ENCODE data around the gene PRSS57. TPM values are rescaled to one million over a fixed set of nuclear protein-coding genes. Genes with fewer than 3 reads are reported as not detected.

The PRSS57 gene
- total and polyA plus RNA-seq, 12 donors, result 0.13 to 0.51 (median 0.22) TPM; not detected in 9

DNA sequence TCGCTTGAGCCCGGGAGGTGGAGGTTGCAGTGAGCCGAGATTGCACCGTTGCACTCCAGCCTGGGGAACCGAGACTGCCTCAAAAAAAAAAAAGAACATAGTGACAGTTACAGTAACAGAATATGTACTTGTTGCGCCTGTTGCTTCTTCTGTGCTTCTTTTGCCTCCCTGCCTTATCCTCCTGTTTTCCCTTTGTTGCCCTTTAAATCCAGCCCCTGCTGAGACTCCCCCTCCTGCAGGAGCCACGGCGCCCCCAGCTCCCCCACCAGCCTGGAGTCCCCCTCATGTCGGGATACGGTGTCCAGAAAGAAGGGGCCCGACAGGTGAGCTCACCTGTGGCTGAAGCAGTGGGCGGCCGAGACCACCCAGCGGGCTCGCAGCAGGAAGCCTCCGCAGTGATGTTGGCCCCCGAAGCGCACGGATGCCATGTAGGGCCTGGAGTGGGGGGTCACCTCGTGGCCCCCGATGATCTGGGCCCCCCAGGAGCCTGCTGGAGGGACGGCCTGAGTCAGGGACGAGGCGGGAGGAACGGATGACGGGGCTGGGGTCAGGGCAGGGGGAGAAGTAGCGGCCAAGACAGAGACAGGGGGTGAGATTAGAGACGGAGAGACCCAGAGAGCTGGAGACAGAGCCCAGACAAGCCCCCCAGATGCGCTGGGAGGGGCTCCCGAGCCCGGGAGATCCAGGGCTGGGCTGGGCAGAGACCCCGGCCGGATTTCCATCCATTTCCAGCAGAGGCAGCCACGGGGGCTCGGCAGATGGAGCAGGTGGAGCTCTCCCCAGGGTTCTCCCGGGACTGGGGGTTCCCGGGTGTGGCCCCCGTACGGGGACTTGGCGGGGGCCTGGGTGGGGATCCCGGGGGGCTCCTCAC is 536 bp downstream of the PRSS57 start:
- intact Hi-C loops (cut with DNase I), result no loop called here
- H3K4me3 ChIP-seq, result no peak overlapping the region
- TF ChIP-seq, protein P1, sequence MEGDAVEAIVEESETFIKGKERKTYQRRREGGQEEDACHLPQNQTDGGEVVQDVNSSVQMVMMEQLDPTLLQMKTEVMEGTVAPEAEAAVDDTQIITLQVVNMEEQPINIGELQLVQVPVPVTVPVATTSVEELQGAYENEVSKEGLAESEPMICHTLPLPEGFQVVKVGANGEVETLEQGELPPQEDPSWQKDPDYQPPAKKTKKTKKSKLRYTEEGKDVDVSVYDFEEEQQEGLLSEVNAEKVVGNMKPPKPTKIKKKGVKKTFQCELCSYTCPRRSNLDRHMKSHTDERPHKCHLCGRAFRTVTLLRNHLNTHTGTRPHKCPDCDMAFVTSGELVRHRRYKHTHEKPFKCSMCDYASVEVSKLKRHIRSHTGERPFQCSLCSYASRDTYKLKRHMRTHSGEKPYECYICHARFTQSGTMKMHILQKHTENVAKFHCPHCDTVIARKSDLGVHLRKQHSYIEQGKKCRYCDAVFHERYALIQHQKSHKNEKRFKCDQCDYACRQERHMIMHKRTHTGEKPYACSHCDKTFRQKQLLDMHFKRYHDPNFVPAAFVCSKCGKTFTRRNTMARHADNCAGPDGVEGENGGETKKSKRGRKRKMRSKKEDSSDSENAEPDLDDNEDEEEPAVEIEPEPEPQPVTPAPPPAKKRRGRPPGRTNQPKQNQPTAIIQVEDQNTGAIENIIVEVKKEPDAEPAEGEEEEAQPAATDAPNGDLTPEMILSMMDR (IDR thresholded peaks at IDR 0.05), result no peak
- TF ChIP-seq POLR2A (IDR thresholded peaks at IDR 0.05), result no peak
- H3K27ac ChIP-seq, result no peak overlapping the region
- peaks cover 15% of the 10 kb centered on the region for H3K27me3 ChIP-seq
- no peaks in the 10 kb centered on the region for H3K4me1 ChIP-seq (replicated peaks in 1 of 2)
- no peak for DNase-seq
- no peaks in the 10 kb centered on the region for H3K9me3 ChIP-seq (replicated peaks in 1 of 3)
- no peaks in the 10 kb centered on the region for H3K36me3 ChIP-seq (replicated peaks in 1 of 2)
- 35 to 69% (median 44%) methylated on average over 14 to 41 of the region's 41 CpGs for WGBS, 4 donors

DNA sequence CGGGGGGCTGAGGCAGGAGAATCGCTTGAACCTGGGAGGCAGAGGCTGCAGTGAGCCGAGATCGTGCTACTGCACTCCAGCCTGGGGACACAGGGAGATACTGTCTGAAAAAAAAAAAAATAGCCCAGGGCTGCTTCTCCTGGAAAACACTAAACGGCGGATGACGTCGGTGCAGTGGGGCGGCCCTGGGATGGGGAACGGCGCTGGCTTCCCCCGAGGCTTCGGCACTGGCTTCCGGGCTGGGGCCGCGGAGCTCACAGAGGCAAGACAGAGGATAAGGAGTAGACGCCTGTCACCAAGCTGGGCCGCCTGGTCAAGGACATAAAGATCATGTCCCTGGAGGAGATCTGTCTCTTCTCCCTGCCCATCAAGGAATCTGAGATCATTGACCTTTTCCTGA is 5.0 kb downstream of the PRSS57 start:
- Histone ChIP-seq H3K27me3 (peaks cover 8% of the 10 kb centered on the region), H3K4me1 (replicated peaks in 1 of 2) (no peaks in the 10 kb centered on the region), H3K4me3 (no peak overlapping the region), H3K27ac (no peak overlapping the region), H3K36me3 (replicated peaks in 1 of 2) (no peaks in the 10 kb centered on the region), H3K9me3 (replicated peaks in 1 of 3) (no peaks in the 10 kb centered on the region)
- 45 to 67% (median 50%) methylated on average over 17 to 18 of the region's 18 CpGs for WGBS, 4 donors
- DNase-seq, result peak in 1 of 7 donors; percentile 60
- intact Hi-C loops (cut with DNase I), result no loop called here
- TF ChIP-seq POLR2A (IDR thresholded peaks at IDR 0.05), result no peak
- TF ChIP-seq, protein P1 (IDR thresholded peaks at IDR 0.05), result no peak

DNA sequence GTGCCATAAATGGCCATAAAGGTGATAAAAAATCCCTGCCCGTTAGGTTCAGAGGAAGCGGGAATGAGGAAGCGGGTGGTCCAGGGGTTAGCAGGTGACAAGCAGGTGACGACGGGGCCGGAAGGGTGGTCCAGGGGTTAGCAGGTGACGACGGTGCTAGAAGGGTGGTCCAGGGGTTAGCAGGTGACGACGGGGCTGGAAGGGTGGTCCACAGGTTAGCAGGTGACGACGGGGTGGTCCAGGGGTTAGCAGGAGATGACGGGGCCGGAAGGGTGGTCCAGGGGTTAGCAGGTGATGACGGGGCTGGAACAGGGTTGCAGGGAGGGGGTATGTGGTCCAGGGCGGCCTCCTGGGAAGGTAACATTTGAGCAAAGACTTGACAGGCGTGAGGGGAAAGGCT is 6.3 kb downstream of the PRSS57 start:
- H3K4me3 ChIP-seq, result no peak overlapping the region
- no peaks in the 10 kb centered on the region for H3K36me3 ChIP-seq (replicated peaks in 1 of 2)
- H3K9me3 ChIP-seq (replicated peaks in 1 of 3), result no peaks in the 10 kb centered on the region
- H3K4me1 ChIP-seq (replicated peaks in 1 of 2), result no peaks in the 10 kb centered on the region
- 82 to 91% (median 85%) methylated on average over 17 of the region's 17 CpGs for WGBS, 4 donors
- intact Hi-C loops (cut with DNase I), result no loop called here
- H3K27ac ChIP-seq, result no peak overlapping the region
- no peak for DNase-seq
- TF ChIP-seq, protein P1 (IDR thresholded peaks at IDR 0.05), result no peak
- no peak for TF ChIP-seq POLR2A (IDR thresholded peaks at IDR 0.05)
- H3K27me3 ChIP-seq, result no peaks in the 10 kb centered on the region

DNA sequence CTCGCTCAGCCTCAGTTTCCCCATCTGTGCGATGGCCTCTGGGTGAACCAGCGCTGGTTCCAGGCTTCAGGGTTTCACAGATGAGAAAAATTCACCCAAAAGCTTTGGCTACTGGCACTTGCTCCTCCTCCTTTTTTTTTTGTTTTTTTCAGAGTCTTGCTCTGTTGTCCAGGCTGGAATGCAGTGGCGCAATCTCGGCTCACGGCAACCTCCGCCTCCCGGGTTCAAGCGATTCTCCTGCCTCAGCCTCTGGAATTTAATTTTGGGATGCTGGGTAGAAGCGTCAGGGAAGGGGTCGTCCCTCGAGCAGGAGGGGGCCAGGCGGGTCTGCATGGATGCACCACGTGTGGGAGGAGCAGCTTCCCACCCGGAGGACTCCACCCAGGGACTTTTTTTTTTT is 7.0 kb downstream of the PRSS57 start:
- peak in 1 of 7 donors; percentile 57 for DNase-seq
- WGBS, 4 donors, result 50 to 82% (median 64%) methylated on average over 15 of the region's 15 CpGs
- H3K27ac ChIP-seq, result no peak overlapping the region
- intact Hi-C loops (cut with DNase I), result no loop called here
- H3K4me1 ChIP-seq (replicated peaks in 1 of 2), result no peaks in the 10 kb centered on the region
- no peak for TF ChIP-seq POLR2A (IDR thresholded peaks at IDR 0.05)
- TF ChIP-seq, protein P1 (IDR thresholded peaks at IDR 0.05), result no peak
- H3K4me3 ChIP-seq, result no peak overlapping the region
- no peaks in the 10 kb centered on the region for H3K36me3 ChIP-seq (replicated peaks in 1 of 2)
- H3K9me3 ChIP-seq (replicated peaks in 1 of 3), result no peaks in the 10 kb centered on the region
- H3K27me3 ChIP-seq, result no peaks in the 10 kb centered on the region
